ENCODE results near the gene HOXB3.

GRCh38 chr17:48541036-48541576 lies 48.9 kb downstream of the HOXB3 start:
- TF ChIP-seq CTCF (conservative IDR thresholded peaks at IDR 0.05; ENCODE audit: low read depth, low read length) (no peak), POLR2A (IDR thresholded peaks at IDR 0.05; ENCODE audit: low read depth, low read length) (no peak), RFX5 (IDR thresholded peaks at IDR 0.05; ENCODE audit: low read depth, low read length) (no peak), RCOR1 (IDR thresholded peaks at IDR 0.05; ENCODE audit: insufficient replicate concordance, low read length) (no peak), BHLHE40 (IDR thresholded peaks at IDR 0.05; ENCODE audit: low read depth, low read length) (no peak), USF2 (IDR thresholded peaks at IDR 0.05; ENCODE audit: low read depth, low read length) (no peak), RAD21 (IDR thresholded peaks at IDR 0.05; ENCODE audit: low read length) (0 out of 2 replicates have a peak, but pooled peaks have one; percentile 1)
